ENCODE data around the gene HTR3A.

HTR3A gene

GRCh38 chr11:114019046-114019445 is 44.1 kb downstream of the HTR3A start:
- DNase-seq (ENCODE audit: low read depth in 2 of 2) = no peak

- DNase-seq (ENCODE audit: low read depth in 2 of 2) = no peak
These were observed 44.7 kb downstream of the HTR3A start for GRCh38 chr11:114019574-114019973.

- no peak for DNase-seq (ENCODE audit: low read depth in 2 of 2)
These were observed 50.5 kb downstream of the HTR3A start for GRCh38 chr11:114025329-114025907.

- DNase-seq (ENCODE audit: low read depth in 2 of 2) = peak in 1 of 2 donors; percentile 2
These were observed 51.4 kb downstream of the HTR3A start for GRCh38 chr11:114026355-114026754.

GRCh38 chr11:114027391-114027790 is 52.5 kb downstream of the HTR3A start:
- DNase-seq (ENCODE audit: low read depth in 2 of 2) = no peak

- DNase-seq (ENCODE audit: low read depth in 2 of 2) = no peak
These were observed 53.0 kb downstream of the HTR3A start for GRCh38 chr11:114027926-114028325.

- no peak for DNase-seq (ENCODE audit: low read depth in 2 of 2)
These were observed 56.5 kb downstream of the HTR3A start for GRCh38 chr11:114031246-114031966.

- DNase-seq (ENCODE audit: low read depth in 2 of 2) = no peak
These were observed 57.0 kb downstream of the HTR3A start for GRCh38 chr11:114031967-114032320.

- no peak for DNase-seq (ENCODE audit: low read depth in 2 of 2)
These were observed 58.2 kb downstream of the HTR3A start for GRCh38 chr11:114033066-114033465.

- DNase-seq (ENCODE audit: low read depth in 2 of 2) = no peak
These were observed 58.7 kb downstream of the HTR3A start for GRCh38 chr11:114033572-114033971.

- no peak for DNase-seq (ENCODE audit: low read depth in 2 of 2)
These were observed 60.0 kb downstream of the HTR3A start for GRCh38 chr11:114034956-114035355.

GRCh38 chr11:114036147-114036811 is 61.4 kb downstream of the HTR3A start:
- peak; percentile 28 to 42 for DNase-seq (ENCODE audit: low read depth in 2 of 2)

GRCh38 chr11:114036958-114037357 is 62.0 kb downstream of the HTR3A start:
- DNase-seq (ENCODE audit: low read depth in 2 of 2) = no peak

GRCh38 chr11:114039551-114039950 is 64.6 kb downstream of the HTR3A start:
- DNase-seq (ENCODE audit: low read depth in 2 of 2) = no peak

Data from stimulated activated CD4-positive, alpha-beta T cell treated with anti-CD3 and anti-CD28 coated beads, Interleukin-4, amount 100 ng/mL, for 48 hours (primary cell).